Upper lobe of left lung (tissue), 6 donors: ENCODE results near the gene AP4M1. TPM values are rescaled to one million over a fixed set of nuclear protein-coding genes. Genes with fewer than 3 reads are reported as not detected.
A peak's percentile ranks its signal among the peaks of the same experiment; 100 is the strongest.

Experiments used
- ATAC-seq, 2 donors: fragments of 200-7000 bp; cut with Tn5 transposase; one replicate each; pipeline ENCODE4 v1.9.1; 2022; ENCODE audit warnings: mild to moderate bottlenecking in 2 of 2, moderate library complexity in 2 of 2; ENCODE audit not compliant: low FRiP score in 2 of 2
- DNase-seq, 2 donors: peaks; one replicate each; pipeline ENCODE4 v3.0.0-alpha.2; 2019 to 2020
- H3K27ac ChIP-seq, 4 donors: fragments of 200-600 bp; sonication (generic); one replicate each; pipeline ENCODE4 v1.5.1; 2016 to 2019
- H3K27me3 ChIP-seq, 4 donors: fragments of 200-600 bp; sonication (generic); one replicate each; pipeline ENCODE4 v1.5.1; 2017 to 2019
- H3K36me3 ChIP-seq, 4 donors: fragments of 200-600 bp; sonication (generic); one replicate each; pipeline ENCODE4 v1.5.1; 2016 to 2019
- H3K4me1 ChIP-seq, 4 donors: fragments of 200-600 bp; sonication (generic); one replicate each; pipeline ENCODE4 v1.5.1; 2018 to 2019
- H3K4me3 ChIP-seq, 4 donors: fragments of 200-600 bp; sonication (generic); one replicate each; pipeline ENCODE4 v1.5.1; 2017 to 2019; ENCODE audit warnings: mild to moderate bottlenecking in 2 of 4, moderate library complexity in 1 of 4
- H3K9me3 ChIP-seq, 4 donors: fragments of 200-600 bp; sonication (generic); one replicate each; pipeline ENCODE4 v1.5.1; 2018 to 2019
- EP300 ChIP-seq, 4 donors: sonication (generic); formaldehyde crosslinking; IDR thresholded peaks; one replicate each; pipeline ENCODE4 v1.5.1; 2017; ENCODE audit warnings: antibody characterized with exemption in 4 of 4, control low read depth in 2 of 4
- POLR2A ChIP-seq, 4 donors: fragments of 450-650 bp; IDR thresholded peaks; one replicate each; pipeline ENCODE4 v1.5.1; 2016 to 2017; ENCODE audit warnings: antibody characterized with exemption in 4 of 4, mild to moderate bottlenecking in 2 of 4
- POLR2AphosphoS5 ChIP-seq, 2 donors: sonication (generic); formaldehyde crosslinking; IDR thresholded peaks; one replicate each; pipeline ENCODE4 v1.5.1; 2017; ENCODE audit warnings: antibody characterized with exemption in 2 of 2
- WGBS, 2 donors: methylation state at CpG; one replicate each; pipeline ENCODE4 v1.1.5; 2017 to 2018; 5-methylcytosine and 5-hydroxymethylcytosine counted together
- total RNA-seq, 6 donors: library from RNA; depleted of rRNA in 4 of 6; stranded (reverse); fragments of >200 nt in 4 of 6; gene quantifications; one replicate each; pipeline versions ENCODE4 v1.1.0 to v1.2.1, GENCODE V29; 2016 to 2021
- TF ChIP-seq, protein P1 (sequence below), 6 experiments: fragments of 450-650 bp in 4 of 6; fragments of 200-600 bp in 2 of 6; sonication (generic) in 2 of 6; IDR thresholded peaks; one replicate each; pipeline ENCODE4 v1.5.1; 2016 to 2019; ENCODE audit warnings: antibody characterized with exemption in 6 of 6
- donor health status: DM: no; HTN: no; CAD: no; lungs with moderate emphysema.
- donor health status: DM: no; HTN: yes; CAD: no; lungs with severe emphysema.

Gene AP4M1
- total RNA-seq, 6 donors from 2014 or later: 17.3 to 142 (median 19.4) TPM

GRCh38 chr7:100061518-100062193, 39.8 kb upstream of the AP4M1 start:
- Histone ChIP-seq H3K27me3 (no peaks in the 10 kb centered on the region), H3K4me3 (no peak overlapping the region), H3K4me1 (peaks cover 8 to 21% (median 12%) of the 10 kb centered on the region in 4 donors), H3K36me3 (peaks cover 16 to 73% (median 49%) of the 10 kb centered on the region in 4 donors), H3K9me3 (no peaks in the 10 kb centered on the region), H3K27ac (no peak overlapping the region)
- no peak for TF ChIP-seq EP300 (IDR thresholded peaks at IDR 0.05)
- TF ChIP-seq, protein P1, sequence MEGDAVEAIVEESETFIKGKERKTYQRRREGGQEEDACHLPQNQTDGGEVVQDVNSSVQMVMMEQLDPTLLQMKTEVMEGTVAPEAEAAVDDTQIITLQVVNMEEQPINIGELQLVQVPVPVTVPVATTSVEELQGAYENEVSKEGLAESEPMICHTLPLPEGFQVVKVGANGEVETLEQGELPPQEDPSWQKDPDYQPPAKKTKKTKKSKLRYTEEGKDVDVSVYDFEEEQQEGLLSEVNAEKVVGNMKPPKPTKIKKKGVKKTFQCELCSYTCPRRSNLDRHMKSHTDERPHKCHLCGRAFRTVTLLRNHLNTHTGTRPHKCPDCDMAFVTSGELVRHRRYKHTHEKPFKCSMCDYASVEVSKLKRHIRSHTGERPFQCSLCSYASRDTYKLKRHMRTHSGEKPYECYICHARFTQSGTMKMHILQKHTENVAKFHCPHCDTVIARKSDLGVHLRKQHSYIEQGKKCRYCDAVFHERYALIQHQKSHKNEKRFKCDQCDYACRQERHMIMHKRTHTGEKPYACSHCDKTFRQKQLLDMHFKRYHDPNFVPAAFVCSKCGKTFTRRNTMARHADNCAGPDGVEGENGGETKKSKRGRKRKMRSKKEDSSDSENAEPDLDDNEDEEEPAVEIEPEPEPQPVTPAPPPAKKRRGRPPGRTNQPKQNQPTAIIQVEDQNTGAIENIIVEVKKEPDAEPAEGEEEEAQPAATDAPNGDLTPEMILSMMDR (IDR thresholded peaks at IDR 0.05): no peak
- TF ChIP-seq POLR2AphosphoS5 (IDR thresholded peaks at IDR 0.05): no peak
- no peak for TF ChIP-seq POLR2A (IDR thresholded peaks at IDR 0.05)
- WGBS, 2 donors: 92 to 95% methylated on average over 11 of the region's 11 CpGs
- DNase-seq: no peak
- ATAC-seq: no peak

DNA sequence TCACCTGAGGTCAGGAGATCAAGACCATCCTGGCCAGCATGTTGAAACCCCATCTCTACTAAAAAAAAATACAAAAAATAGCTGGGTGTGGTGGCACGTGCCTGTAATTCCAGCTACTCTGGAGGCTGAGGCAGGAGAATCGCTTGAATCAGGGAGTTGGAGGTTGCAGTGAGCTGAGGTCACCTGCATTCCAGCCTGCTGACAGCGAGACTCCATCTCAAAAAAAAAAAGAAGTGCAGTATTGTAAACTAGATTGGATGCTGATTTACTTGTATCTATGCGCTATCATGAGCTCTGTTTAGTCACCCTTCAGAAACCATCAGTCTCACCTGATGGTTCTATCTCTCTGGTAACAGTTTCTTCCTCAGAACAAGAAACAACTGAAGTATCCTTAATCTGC, 38.1 kb upstream of the AP4M1 start:
- ATAC-seq (no peak), DNase-seq (no peak)
- no peak overlapping the region for H3K27ac ChIP-seq
- H3K9me3 ChIP-seq: no peaks in the 10 kb centered on the region
- no peak for TF ChIP-seq EP300 (IDR thresholded peaks at IDR 0.05)
- TF ChIP-seq, protein P1 (IDR thresholded peaks at IDR 0.05): no peak
- no peak for TF ChIP-seq POLR2A (IDR thresholded peaks at IDR 0.05)
- no peak for TF ChIP-seq POLR2AphosphoS5 (IDR thresholded peaks at IDR 0.05)
- peaks cover 8 to 21% (median 12%) of the 10 kb centered on the region in 4 donors for H3K4me1 ChIP-seq
- H3K36me3 ChIP-seq: peaks cover 12 to 69% (median 34%) of the 10 kb centered on the region in 4 donors
- H3K4me3 ChIP-seq: no peak overlapping the region
- 91 to 94% methylated on average over 4 of the region's 4 CpGs for WGBS, 2 donors
- H3K27me3 ChIP-seq: no peaks in the 10 kb centered on the region

DNA sequence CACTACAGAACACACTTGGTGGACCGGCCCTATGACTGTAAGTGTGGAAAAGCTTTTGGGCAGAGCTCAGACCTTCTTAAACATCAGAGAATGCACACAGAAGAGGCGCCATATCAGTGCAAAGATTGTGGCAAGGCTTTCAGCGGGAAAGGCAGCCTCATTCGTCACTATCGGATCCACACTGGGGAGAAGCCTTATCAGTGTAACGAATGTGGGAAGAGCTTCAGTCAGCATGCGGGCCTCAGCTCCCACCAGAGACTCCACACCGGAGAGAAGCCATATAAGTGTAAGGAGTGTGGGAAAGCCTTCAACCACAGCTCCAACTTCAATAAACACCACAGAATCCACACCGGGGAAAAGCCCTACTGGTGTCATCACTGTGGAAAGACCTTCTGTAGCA, 37.3 kb upstream of the AP4M1 start:
- no peak overlapping the region for H3K27ac ChIP-seq
- ATAC-seq (no peak), DNase-seq (no peak)
- H3K36me3 ChIP-seq: peaks cover 11 to 61% (median 36%) of the 10 kb centered on the region in 4 donors
- no peaks in the 10 kb centered on the region for H3K27me3 ChIP-seq
- no peaks in the 10 kb centered on the region for H3K9me3 ChIP-seq
- TF ChIP-seq EP300 (IDR thresholded peaks at IDR 0.05): no peak
- TF ChIP-seq, protein P1 (IDR thresholded peaks at IDR 0.05): no peak
- TF ChIP-seq POLR2AphosphoS5 (IDR thresholded peaks at IDR 0.05): no peak
- no peak for TF ChIP-seq POLR2A (IDR thresholded peaks at IDR 0.05)
- H3K4me1 ChIP-seq: peaks cover 8 to 21% (median 12%) of the 10 kb centered on the region in 4 donors
- WGBS, 2 donors: 88 to 90% methylated on average over 9 of the region's 9 CpGs
- H3K4me3 ChIP-seq: no peak overlapping the region

GRCh38 chr7:100065452-100066186, 35.8 kb upstream of the AP4M1 start:
- peaks cover 8 to 21% (median 12%) of the 10 kb centered on the region in 4 donors for H3K4me1 ChIP-seq
- peak overlapping the region; percentile 1 to 51 (median 32) for H3K27ac ChIP-seq
- ATAC-seq: peak; percentile 50 to 84
- DNase-seq: no peak
- H3K4me3 ChIP-seq: no peak overlapping the region
- peaks cover 12 to 61% (median 41%) of the 10 kb centered on the region in 4 donors for H3K36me3 ChIP-seq
- H3K9me3 ChIP-seq: peaks cover 4 to 6% (median 5%) of the 10 kb centered on the region in 4 donors
- 44 to 45% methylated on average over 7 to 8 of the region's 8 CpGs for WGBS, 2 donors
- no peaks in the 10 kb centered on the region for H3K27me3 ChIP-seq
- TF ChIP-seq EP300 (IDR thresholded peaks at IDR 0.05) (no peak), POLR2A (IDR thresholded peaks at IDR 0.05) (no peak), POLR2AphosphoS5 (IDR thresholded peaks at IDR 0.05) (peak in 1 of 2 donors; percentile 15)
- TF ChIP-seq, protein P1 (IDR thresholded peaks at IDR 0.05): no peak
